ENCODE data around the gene AGBL4.

- TF ChIP-seq POLR2A (IDR thresholded peaks at IDR 0.05) (no peak), CTCF (IDR thresholded peaks at IDR 0.05) (no peak), POLR2AphosphoS5 (IDR thresholded peaks at IDR 0.05) (no peak), EP300 (IDR thresholded peaks at IDR 0.05) (no peak)
Measured at GRCh38 chr1:49351768-49352167, 672.0 kb downstream of the AGBL4 start.
